H1 (cell line): Measurements from ENCODE around the gene NR3C1. TPM values are rescaled to one million over a fixed set of nuclear protein-coding genes. Genes with fewer than 3 reads are reported as not detected.

ENCODE experiments used
- CHD2 ChIP-seq: IDR thresholded peaks from 2 replicates; pipeline ENCODE4 v1.6.1; 2012; ENCODE audit warnings: low read length, improper control_type of control experiment
- MAFK ChIP-seq: IDR thresholded peaks from 2 replicates; pipeline ENCODE4 v1.6.1; 2012; ENCODE audit warnings: low read depth, mild to moderate bottlenecking, improper control_type of control experiment, low read length
- RAD21 ChIP-seq, 2 experiments: IDR thresholded peaks in 1 of 2; conservative IDR thresholded peaks in 1 of 2; 2 replicates each; pipeline ENCODE4 v1.6.1; 2011; ENCODE audit warnings: low read depth in 2 of 2, low read length in 2 of 2, improper control_type of control experiment in 1 of 2, inconsistent platforms in 1 of 2, mild to moderate bottlenecking in 1 of 2, moderate library complexity in 1 of 2
- SAP30 ChIP-seq: fragments of 300-600 bp; sonication (generic); IDR thresholded peaks from 2 replicates; pipeline ENCODE4 v1.7.1; 2012; ENCODE audit warnings: low read length, moderate library complexity, mild to moderate bottlenecking, inconsistent platforms; ENCODE audit not compliant: insufficient read depth, insufficient replicate concordance
- SUZ12 ChIP-seq: fragments of 200-600 bp; sonication (generic); IDR thresholded peaks from 2 replicates; pipeline ENCODE4 v1.6.1; 2012; ENCODE audit warnings: mild to moderate bottlenecking, inconsistent platforms, low read length, moderate library complexity, mixed read lengths
- TAF1 ChIP-seq: IDR thresholded peaks from 2 replicates; pipeline ENCODE4 v1.6.1; 2011; ENCODE audit warnings: mild to moderate bottlenecking, low read depth, low read length
- TCF12 ChIP-seq: IDR thresholded peaks from 2 replicates; pipeline ENCODE4 v1.6.1; 2011; ENCODE audit warnings: low read depth, mild to moderate bottlenecking, low read length
- polyA plus RNA-seq, 7 experiments: library from polyadenylated mRNA; depleted of rRNA in 3 of 7; stranded (reverse) in 5 of 7; unstranded in 2 of 7; fragments of >200 nt in 5 of 7; fragments of 200-250 nt in 2 of 7; gene quantifications; 1 replicate in 5 of 7; 2 replicates in 1 of 7; 4 replicates in 1 of 7; pipeline versions ENCODE4 v1.2.1 to v1.2.3, GENCODE V29; 2011 to 2013; ENCODE audit warnings: missing spikeins in 2 of 7, mixed read lengths in 2 of 7
- total RNA-seq: library from RNA; stranded (reverse); fragmentation: NEBNext Ultra II Directional; extraction: Animal tissue kit (Norgen Biotek cat#: 25700); gene quantifications from 2 replicates; pipeline ENCODE4 v1.2.1, GENCODE V29; 2021

Gene NR3C1
- total and polyA plus RNA-seq, 2 of the 8 experiments (the other 6 are each of a cell fraction or from before 2014, with no cell fraction given): 1.7 to 5.4 TPM

DNA sequence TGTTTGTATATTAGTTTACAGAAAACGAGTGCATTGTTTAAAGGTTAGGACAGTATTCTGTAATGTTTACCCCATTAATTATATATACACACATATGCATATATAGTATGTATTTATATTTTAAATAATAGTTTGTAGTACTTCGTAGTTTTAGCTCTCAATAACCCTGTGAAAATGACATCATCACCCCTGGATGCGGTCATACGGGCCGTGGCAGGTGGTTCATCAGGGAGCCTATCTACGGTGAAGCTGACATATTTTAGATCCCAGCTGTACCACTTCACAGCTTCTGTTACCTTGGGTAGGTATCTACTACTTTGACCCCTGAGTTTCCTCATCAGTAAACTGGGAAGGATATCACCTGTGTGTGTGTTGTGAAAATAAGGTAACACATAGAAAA, 87.1 kb downstream of the NR3C1 start (continued):
- TF ChIP-seq TCF12 (no peak), RAD21 (IDR thresholded peaks at IDR 0.05 in 1 of 2, conservative IDR thresholded peaks at IDR 0.05 in 1 of 2; ENCODE audit: low read depth in 2 of 2, low read length in 2 of 2) (no peak), TAF1 (no peak), SUZ12 (no peak), MAFK (no peak), SAP30 (no peak), CHD2 (no peak)
